EH (cell line): Measurements from ENCODE around the gene FGF9.

ENCODE experiments used
- DNase-seq: peaks from one replicate; pipeline ENCODE4 v3.0.0-alpha.2; 2015; ENCODE audit warnings: low read depth

The FGF9 gene

DNA sequence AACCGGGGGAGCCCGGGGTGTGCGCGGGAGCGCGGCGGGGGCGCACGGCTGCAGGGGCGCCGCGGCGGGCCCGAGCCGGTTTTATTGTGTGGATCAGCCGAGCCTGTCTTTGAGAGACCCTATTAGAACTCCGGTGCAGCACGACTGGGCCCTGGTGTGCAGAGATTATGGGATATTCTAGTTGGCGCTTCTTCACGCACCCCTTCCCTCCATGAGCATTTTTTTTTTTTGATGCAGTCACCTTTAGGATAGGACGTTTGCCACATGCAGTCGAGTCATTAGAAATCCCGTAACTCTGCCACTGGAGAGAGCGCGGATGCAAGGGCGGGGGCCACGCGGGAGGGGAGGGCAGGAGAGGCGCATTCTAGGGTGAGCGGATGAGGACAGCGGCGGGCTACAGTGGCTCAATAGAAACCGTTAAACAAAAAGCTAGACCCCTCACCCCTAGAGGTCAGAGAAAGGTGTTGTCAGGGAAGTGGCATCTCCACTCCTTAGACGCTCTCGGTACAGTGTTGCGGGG, 3.7 kb downstream of the FGF9 start:
- DNase-seq: no peak

GRCh38 chr13:21675095-21675991, 4.5 kb downstream of the FGF9 start:
- no peak for DNase-seq

- no peak for DNase-seq
Measured at GRCh38 chr13:21676611-21677021, 5.7 kb downstream of the FGF9 start.

- no peak for DNase-seq
Measured at GRCh38 chr13:21677075-21677623, 6.3 kb downstream of the FGF9 start.

- DNase-seq: peak; percentile 60
Measured at GRCh38 chr13:21683034-21683733, 12.3 kb downstream of the FGF9 start.

DNA sequence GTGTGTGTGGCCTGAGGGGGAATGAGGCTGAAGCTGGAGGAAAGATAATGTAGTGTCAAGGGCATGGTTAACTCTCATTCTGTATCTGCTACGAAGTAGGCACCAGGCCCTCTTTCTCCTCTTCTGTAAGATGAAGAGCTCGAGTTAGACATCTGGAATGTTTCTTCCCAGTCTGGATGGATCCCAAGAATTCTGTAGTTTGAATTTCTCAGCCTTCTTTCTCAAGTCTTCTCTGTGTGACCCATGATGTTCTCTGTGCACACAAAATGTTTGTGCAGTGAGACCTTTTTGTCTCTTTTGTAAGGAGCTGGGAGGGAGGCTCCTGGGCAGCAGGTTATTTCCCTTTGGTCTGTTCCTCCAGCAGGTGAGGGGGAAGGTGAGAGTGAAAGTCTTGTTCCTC, 13.7 kb downstream of the FGF9 start:
- peak; percentile 18 for DNase-seq

DNA sequence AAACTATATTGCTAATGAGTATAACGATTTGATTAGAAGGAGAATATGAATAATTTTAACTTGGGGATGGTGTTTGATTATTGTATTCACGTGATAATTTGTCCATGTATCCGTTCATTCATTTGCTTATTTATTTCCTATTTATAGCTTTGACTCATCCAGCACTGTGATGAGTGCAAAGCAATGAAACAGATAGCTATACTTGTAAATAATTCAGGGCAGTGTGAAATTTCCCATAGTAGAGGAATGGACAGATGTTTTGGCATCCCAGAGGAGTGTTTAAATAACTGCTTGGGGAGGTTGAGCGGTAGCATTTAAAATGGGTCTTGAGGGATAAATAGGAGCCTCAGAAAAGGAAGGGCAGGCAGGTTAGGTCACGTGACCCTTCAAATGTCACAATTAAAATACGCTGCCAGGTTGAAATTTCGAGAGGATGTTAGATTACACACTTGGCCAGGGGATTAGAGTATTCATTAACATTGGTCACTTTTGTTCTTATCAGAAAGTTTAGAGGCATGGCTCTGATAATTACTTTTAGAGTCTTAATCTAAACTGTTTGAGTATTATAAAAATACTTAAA, 14.7 kb downstream of the FGF9 start:
- no peak for DNase-seq

DNA sequence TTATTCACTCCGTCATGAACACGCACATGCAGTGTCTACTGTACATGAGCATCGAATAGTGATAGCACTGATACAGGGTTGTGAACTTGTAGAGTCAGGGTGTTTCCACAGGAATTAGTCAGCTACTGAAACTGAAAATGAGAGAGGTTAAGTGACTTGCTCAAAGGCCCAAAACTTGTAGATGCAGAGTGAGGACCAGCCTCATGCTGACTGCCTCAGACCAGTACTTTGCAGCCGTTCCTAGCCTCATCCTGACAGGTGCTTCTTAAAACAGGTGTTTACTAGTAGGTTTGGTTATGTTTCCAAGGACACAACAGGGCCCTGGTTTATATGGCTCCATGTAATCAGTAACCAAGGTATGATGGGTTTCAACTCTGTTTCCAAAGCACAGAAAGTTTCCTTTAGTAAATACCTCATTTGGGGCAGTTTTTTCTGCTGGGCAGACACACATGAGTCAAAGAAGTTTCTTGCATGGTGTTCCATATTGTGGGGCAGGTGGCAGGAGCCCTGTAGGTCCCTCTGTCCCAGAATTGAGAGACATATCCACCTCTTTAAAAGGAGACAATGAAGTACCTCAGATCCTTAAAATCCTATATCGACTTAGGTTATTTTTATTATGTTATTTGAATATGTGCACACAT, 16.0 kb downstream of the FGF9 start:
- no peak for DNase-seq

GRCh38 chr13:21688056-21688455, 17.2 kb downstream of the FGF9 start:
- DNase-seq: no peak

DNA sequence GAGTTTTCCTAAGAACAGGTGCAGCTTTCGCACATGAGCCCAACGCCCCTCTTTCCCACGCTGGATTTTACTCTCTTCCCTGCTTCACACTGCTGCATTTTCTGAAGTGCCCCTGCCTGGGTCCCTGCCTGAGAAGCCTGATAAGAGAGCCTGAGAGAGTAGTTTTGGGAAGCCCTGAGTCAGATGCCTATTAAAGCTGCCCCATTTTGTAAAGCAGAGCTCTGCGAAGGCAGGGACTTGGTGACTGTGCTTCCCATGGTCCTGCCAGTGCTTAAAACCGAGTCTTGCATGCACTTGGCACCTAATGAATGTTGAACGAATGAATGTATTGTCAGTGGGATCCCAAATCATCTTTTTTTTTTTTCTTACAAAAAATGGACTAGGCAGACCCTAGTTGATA, 18.2 kb downstream of the FGF9 start:
- DNase-seq: no peak

- DNase-seq: no peak
Measured at GRCh38 chr13:21690955-21691354, 20.1 kb downstream of the FGF9 start.

DNA sequence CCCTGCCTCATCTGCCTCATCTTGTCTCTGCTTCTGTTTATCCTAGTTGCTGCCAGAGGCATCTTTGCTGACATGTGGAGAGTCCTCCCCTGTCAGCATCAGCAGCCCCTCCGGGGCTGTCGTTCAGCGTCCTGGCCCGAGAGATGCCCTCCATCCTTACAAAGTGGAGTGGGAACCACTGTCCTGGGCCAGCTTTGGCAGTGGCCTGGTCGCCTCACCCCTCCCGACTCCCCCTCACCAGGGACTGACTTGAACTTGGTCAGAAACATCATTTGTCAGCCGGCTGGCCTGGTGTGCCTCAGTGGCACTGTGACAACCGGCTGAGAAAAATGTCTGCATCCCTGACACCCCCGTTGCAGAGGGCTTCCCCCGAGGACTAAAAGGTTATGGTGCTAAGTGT, 20.6 kb downstream of the FGF9 start:
- DNase-seq: no peak

GRCh38 chr13:21691928-21692327, 21.1 kb downstream of the FGF9 start:
- DNase-seq: no peak

DNA sequence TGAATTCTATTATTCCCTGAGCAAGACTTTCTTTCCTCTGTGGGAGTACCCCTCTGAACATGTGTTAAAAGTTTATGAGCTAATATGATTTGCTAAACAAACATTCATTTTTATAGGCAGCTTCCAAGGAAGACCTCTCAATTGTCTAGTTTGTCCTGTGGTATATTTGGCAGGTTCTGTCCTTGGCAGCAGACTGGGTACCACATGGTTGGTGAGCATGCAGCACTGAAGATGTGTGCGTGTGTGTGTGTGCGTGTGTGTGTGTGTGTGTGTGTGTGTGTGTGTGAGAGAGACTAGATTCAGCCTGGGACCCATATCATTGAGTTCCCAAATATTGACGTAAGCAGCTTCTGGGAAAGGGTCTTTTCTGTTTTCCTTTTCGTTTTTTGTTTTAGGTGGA, 24.0 kb downstream of the FGF9 start:
- no peak for DNase-seq

DNA sequence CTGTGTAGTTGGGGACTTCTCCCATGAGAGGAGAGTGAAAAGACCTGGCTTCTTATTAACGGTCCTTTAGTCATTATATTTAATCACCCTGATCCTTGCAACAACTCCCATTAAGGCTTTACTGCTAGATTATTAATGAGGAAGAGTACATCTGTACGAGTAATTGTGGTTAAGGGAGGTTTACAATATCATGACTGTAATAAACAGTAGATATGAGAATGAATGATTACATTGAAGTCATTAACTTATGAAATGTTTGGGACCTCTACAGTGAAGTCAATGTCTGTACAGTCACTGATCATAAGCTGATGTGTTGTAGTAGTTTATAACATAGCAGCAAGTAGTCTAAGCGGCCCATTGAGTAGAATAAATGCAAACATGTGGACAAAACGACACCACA, 24.7 kb downstream of the FGF9 start:
- DNase-seq: no peak

DNA sequence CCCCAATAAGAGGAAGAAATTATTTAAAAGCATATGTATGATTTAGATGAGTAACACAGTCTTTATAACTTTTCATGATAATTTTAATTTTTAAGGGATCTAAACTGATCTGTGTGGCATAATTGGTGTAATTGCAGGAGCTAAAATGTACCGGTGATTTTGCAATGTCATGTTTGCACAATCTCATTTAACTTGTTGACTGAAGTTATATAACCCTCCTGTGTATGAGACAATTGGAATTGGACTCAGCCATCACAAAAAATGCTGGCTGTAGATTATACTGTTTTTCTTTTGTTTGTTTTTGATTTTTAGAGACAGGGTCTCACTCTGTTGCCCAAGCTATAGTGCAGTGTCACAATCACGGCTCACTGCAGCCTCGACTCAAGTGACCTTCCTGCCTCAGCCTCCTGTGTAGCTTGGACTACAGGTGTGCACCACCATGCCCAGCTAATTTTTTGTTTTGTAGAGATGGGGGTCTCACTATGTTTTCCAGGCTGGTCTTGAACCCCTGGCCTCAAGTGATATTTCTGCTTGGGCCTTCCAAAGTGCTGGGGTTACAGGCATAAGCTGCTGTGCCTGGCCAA, 26.1 kb downstream of the FGF9 start:
- DNase-seq: no peak

GRCh38 chr13:21698817-21699679, 28.2 kb downstream of the FGF9 start:
- DNase-seq: no peak

- DNase-seq: no peak
Measured at GRCh38 chr13:21701460-21701859, 30.6 kb downstream of the FGF9 start.

GRCh38 chr13:21703846-21704245, 33.0 kb downstream of the FGF9 start:
- DNase-seq: no peak

DNA sequence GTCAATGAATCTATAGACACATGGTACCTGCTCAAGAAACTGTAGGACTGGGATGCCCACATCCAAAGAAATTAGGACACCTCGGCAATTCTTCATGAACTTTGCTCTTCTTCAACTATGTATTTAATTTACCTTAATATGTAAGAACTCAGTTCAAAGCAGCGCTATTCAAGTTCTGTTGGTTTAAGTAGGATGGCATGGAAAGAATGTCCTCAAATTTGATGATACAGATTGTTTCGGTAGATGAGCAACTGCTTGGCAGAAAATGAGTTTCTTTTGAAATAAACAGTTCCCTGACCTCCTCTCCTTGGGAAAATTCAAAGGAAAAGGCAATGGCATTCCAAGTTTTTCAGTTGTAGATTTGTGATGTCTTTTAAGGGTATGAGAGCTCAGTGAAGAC, 36.7 kb downstream of the FGF9 start:
- no peak for DNase-seq

- DNase-seq: no peak
Measured at GRCh38 chr13:21709697-21710096, 38.8 kb downstream of the FGF9 start.
